ENCODE data around the gene DLL1.

DNA sequence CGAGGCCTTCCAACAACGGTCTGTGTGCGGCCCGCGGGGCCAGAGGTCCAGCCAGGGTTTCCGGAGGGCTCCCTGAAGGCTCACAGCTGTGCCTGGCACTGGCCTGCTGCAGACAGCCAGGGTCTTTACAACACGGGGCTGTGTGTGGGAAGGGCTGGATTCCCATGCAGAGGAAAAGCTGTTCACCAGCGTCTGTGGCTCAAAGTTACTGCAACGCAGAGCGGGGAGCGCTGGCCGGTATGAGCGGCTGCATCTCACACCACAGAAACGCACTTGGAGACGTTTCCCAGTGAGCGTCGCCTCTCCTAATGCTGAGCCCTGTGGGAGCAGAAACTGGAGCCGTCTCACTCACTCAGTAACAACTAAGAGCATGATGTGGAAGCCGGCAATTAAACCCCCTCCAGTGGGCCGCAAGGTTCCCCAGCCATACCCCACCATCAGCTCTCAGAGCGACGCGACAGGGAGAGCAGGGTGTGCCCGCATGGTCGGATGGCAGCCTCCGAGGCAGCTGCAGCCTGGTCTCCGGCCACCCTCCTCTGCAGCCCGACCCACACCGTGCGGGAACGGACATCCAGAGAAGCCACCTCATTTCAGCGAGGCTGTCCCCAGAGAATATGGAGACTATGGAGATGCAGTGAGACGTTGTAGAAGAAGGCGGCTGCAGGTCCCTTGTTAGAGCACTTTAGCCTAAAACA is 42.6 kb downstream of the DLL1 start:
- TF ChIP-seq POLR2AphosphoS5 (IDR thresholded peaks at IDR 0.05; ENCODE audit: low read depth, low read length) (no peak), POLR2A (IDR thresholded peaks at IDR 0.05; ENCODE audit: low read depth, low read length) (no peak)
